GM23338 (cell line): Measurements from ENCODE around the gene IFITM10. TPM values are rescaled to one million over a fixed set of nuclear protein-coding genes. Genes with fewer than 3 reads are reported as not detected.

ENCODE experiments used
- ATAC-seq: fragments of 200-7000 bp; cut with Tn5 transposase; 3 replicates; pipeline ENCODE4 v1.9.1; 2020
- DNase-seq: peaks from one replicate; pipeline ENCODE4 v3.0.0-alpha.2; 2015; ENCODE audit warnings: low spot score
- H2AFZ ChIP-seq: fragments of 200-600 bp; sonication (generic); 2 replicates; pipeline ENCODE4 v1.8.0; 2016; ENCODE audit warnings: antibody characterized with exemption, mild to moderate bottlenecking, moderate library complexity
- H3F3A ChIP-seq: fragments of 200-600 bp; sonication (generic); replicated peaks from 2 replicates; pipeline ENCODE4 v1.8.0; 2017; ENCODE audit warnings: antibody characterized with exemption, mixed run types, low read depth
- H3K27ac ChIP-seq: fragments of 200-600 bp; sonication (generic); 2 replicates; pipeline ENCODE4 v1.6.1; 2016; ENCODE audit warnings: low read depth
- H3K27me3 ChIP-seq: fragments of 200-600 bp; sonication (generic); 2 replicates; pipeline ENCODE4 v1.8.0; 2016; ENCODE audit warnings: mild to moderate bottlenecking, mixed run types, moderate library complexity; ENCODE audit not compliant: insufficient read depth
- H3K36me3 ChIP-seq: fragments of 200-600 bp; sonication (generic); 2 replicates; pipeline ENCODE4 v1.8.0; 2016; ENCODE audit warnings: mild to moderate bottlenecking; ENCODE audit not compliant: insufficient read depth
- H3K4me1 ChIP-seq: fragments of 200-600 bp; sonication (generic); 2 replicates; pipeline ENCODE4 v1.8.0; 2016; ENCODE audit warnings: mild to moderate bottlenecking, moderate library complexity; ENCODE audit not compliant: insufficient read depth
- H3K4me2 ChIP-seq: fragments of 200-600 bp; sonication (generic); 2 replicates; pipeline ENCODE4 v1.7.1; 2017; ENCODE audit warnings: mixed run types
- H3K4me3 ChIP-seq: fragments of 200-600 bp; sonication (generic); 2 replicates; pipeline ENCODE4 v1.6.1; 2016; ENCODE audit warnings: mixed run types
- H3K79me2 ChIP-seq: fragments of 200-600 bp; sonication (generic); replicated peaks from 2 replicates; pipeline ENCODE4 v1.8.0; 2017; ENCODE audit warnings: mild to moderate bottlenecking; ENCODE audit not compliant: insufficient read depth
- H3K9me2 ChIP-seq: fragments of 200-600 bp; sonication (generic); 2 replicates; pipeline ENCODE4 v1.8.0; 2017; ENCODE audit not compliant: insufficient read depth
- H4K20me1 ChIP-seq: fragments of 200-600 bp; sonication (generic); replicated peaks from 2 replicates; pipeline ENCODE4 v1.8.0; 2017; ENCODE audit warnings: mild to moderate bottlenecking; ENCODE audit not compliant: insufficient read depth
- H3K27ac Mint-ChIP-seq: 2 replicates; pipeline ENCODE4 v1.8.0; 2020; ENCODE audit warnings: inconsistent platforms, mild to moderate bottlenecking, moderate library complexity, mixed read lengths
- H3K27me3 Mint-ChIP-seq: 3 replicates; pipeline ENCODE4 v1.8.0; 2022; ENCODE audit warnings: low read depth, mild to moderate bottlenecking, moderate library complexity, mixed read lengths, inconsistent platforms; ENCODE audit not compliant: insufficient read depth, poor library complexity
- H3K36me3 Mint-ChIP-seq: 3 replicates; pipeline ENCODE4 v1.8.0; 2021; ENCODE audit warnings: low read depth, mild to moderate bottlenecking, inconsistent platforms, moderate library complexity, mixed read lengths
- H3K4me1 Mint-ChIP-seq: 3 replicates; pipeline ENCODE4 v1.8.0; 2020; ENCODE audit warnings: mild to moderate bottlenecking, inconsistent platforms, mixed read lengths
- H3K4me3 Mint-ChIP-seq: 3 replicates; pipeline ENCODE4 v1.8.0; 2021; ENCODE audit warnings: moderate library complexity, mild to moderate bottlenecking, inconsistent platforms, mixed read lengths
- H3K9me3 Mint-ChIP-seq: 3 replicates; pipeline ENCODE4 v1.8.0; 2020; ENCODE audit warnings: moderate library complexity, mild to moderate bottlenecking, inconsistent platforms, mixed read lengths
- CREB1 ChIP-seq: fragments of 250-450 bp; sonication (Bioruptor Pico); IDR thresholded peaks from 2 replicates; pipeline ENCODE4 v1.5.0; 2020; ENCODE audit warnings: low read depth, mild to moderate bottlenecking, moderate library complexity
- EZH2 ChIP-seq: fragments of 200-600 bp; sonication (generic); IDR thresholded peaks from one replicate; pipeline ENCODE4 v1.8.0; 2017; ENCODE audit warnings: antibody characterized with exemption, mild to moderate bottlenecking, low read depth; ENCODE audit not compliant: unreplicated experiment
- EZH2phosphoT487 ChIP-seq: fragments of 200-600 bp; sonication (generic); IDR thresholded peaks from one replicate; pipeline ENCODE4 v1.8.1; 2018; ENCODE audit warnings: antibody characterized with exemption; ENCODE audit not compliant: unreplicated experiment
- JUNB ChIP-seq: IDR thresholded peaks from one replicate; pipeline ENCODE4 v1.6.1; 2016; ENCODE audit warnings: antibody characterized with exemption; ENCODE audit not compliant: unreplicated experiment
- NANOG ChIP-seq: IDR thresholded peaks from 2 replicates; pipeline ENCODE4 v1.6.1; 2016; ENCODE audit warnings: antibody characterized with exemption, borderline replicate concordance
- POLR2AphosphoS5 ChIP-seq: IDR thresholded peaks from 2 replicates; pipeline ENCODE4 v1.6.1; 2016; ENCODE audit warnings: antibody characterized with exemption, low read depth
- STAT1 ChIP-seq: IDR thresholded peaks from one replicate; pipeline ENCODE4 v1.6.1; 2016; ENCODE audit warnings: antibody characterized with exemption; ENCODE audit not compliant: unreplicated experiment
- ZNF114 ChIP-seq: fragments of 250-450 bp; sonication (Bioruptor Pico); IDR thresholded peaks from 2 replicates; pipeline ENCODE4 v1.5.0; 2020; ENCODE audit warnings: mild to moderate bottlenecking, moderate library complexity
- ZNF331 ChIP-seq: fragments of 250-450 bp; sonication (Bioruptor Pico); IDR thresholded peaks from 2 replicates; pipeline ENCODE4 v1.5.0; 2020; ENCODE audit warnings: low read depth, mild to moderate bottlenecking, moderate library complexity
- polyA plus RNA-seq: library from polyadenylated mRNA; unstranded; fragments of >200 nt; fragmentation: Nextera tagmentation; extraction: Ambion mirVana; gene quantifications from 2 replicates; pipeline ENCODE4 v1.2.1, GENCODE V29; 2016
- total RNA-seq: library from RNA; depleted of rRNA; stranded (reverse); fragments of >200 nt; shearing (Covaris generic); gene quantifications from 2 replicates; pipeline ENCODE4 v1.2.3, GENCODE V29; 2014
- TF ChIP-seq, protein P1 (sequence below): fragments of 250-450 bp; sonication (Bioruptor Pico); IDR thresholded peaks from 2 replicates; pipeline ENCODE4 v1.5.0; 2020; ENCODE audit warnings: mild to moderate bottlenecking, moderate library complexity
- TF ChIP-seq, protein P2 (sequence below), 2 experiments: fragments of 200-600 bp in 1 of 2; sonication (generic) in 1 of 2; conservative IDR thresholded peaks; 2 replicates each; pipeline versions ENCODE4 v1.5.1 to v1.6.1; 2016 to 2017; ENCODE audit warnings: antibody characterized with exemption in 2 of 2, low read depth in 2 of 2, mild to moderate bottlenecking in 2 of 2, moderate library complexity in 1 of 2
- TF ChIP-seq, protein P3 (sequence below): IDR thresholded peaks from one replicate; pipeline ENCODE4 v1.6.1; 2018; ENCODE audit warnings: antibody characterized with exemption; ENCODE audit not compliant: unreplicated experiment
- TF ChIP-seq, protein P4 (sequence below): IDR thresholded peaks from 2 replicates; pipeline ENCODE4 v1.6.1; 2016; ENCODE audit warnings: antibody characterized with exemption

Gene IFITM10
- total and polyA plus RNA-seq, 2 experiments from 2014 or later, result 0.06 TPM; not detected in 1

DNA sequence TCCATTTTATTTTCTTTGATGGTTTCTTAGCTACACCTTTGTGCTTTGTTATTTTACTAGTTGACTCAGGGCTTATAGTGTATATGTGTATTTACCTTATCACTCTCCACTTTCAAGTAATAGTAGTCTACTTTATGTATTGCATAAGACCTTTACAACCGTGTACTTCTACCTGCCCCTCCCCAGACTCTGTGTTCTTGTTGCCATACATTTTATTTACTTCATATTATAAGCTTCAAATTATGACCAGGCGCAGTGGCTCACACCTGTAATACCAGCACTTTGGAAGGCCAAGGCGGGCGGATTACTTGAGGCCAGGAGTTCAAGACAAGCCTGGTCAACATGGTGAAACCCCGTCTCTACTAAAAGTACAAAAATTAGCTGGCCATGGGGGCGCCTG lies 41.5 kb upstream of the IFITM10 start:
- Mint-ChIP-seq H3K36me3 (no peaks in the 10 kb centered on the region), H3K4me3 (no peak overlapping the region), H3K9me3 (no peaks in the 10 kb centered on the region), H3K27ac (no peak overlapping the region), H3K27me3 (peaks cover 3% of the 10 kb centered on the region), H3K4me1 (no peaks in the 10 kb centered on the region)
- Histone ChIP-seq H3K36me3 (no peaks in the 10 kb centered on the region), H3K27ac (no peak overlapping the region), H3K4me3 (no peak overlapping the region), H3F3A (no peaks in the 10 kb centered on the region), H3K4me1 (no peaks in the 10 kb centered on the region), H3K9me2 (no peaks in the 10 kb centered on the region), H4K20me1 (no peaks in the 10 kb centered on the region), H2AFZ (no peak overlapping the region), H3K79me2 (no peaks in the 10 kb centered on the region), H3K4me2 (no peak overlapping the region), H3K27me3 (no peaks in the 10 kb centered on the region)
- TF ChIP-seq EZH2 (no peak), ZNF114 (CRISPR knock-in tag) (no peak), ZNF331 (no peak), POLR2AphosphoS5 (no peak), NANOG (no peak), STAT1 (no peak), EZH2phosphoT487 (no peak), CREB1 (CRISPR knock-in tag) (no peak), JUNB (no peak)
- TF ChIP-seq, protein P1, sequence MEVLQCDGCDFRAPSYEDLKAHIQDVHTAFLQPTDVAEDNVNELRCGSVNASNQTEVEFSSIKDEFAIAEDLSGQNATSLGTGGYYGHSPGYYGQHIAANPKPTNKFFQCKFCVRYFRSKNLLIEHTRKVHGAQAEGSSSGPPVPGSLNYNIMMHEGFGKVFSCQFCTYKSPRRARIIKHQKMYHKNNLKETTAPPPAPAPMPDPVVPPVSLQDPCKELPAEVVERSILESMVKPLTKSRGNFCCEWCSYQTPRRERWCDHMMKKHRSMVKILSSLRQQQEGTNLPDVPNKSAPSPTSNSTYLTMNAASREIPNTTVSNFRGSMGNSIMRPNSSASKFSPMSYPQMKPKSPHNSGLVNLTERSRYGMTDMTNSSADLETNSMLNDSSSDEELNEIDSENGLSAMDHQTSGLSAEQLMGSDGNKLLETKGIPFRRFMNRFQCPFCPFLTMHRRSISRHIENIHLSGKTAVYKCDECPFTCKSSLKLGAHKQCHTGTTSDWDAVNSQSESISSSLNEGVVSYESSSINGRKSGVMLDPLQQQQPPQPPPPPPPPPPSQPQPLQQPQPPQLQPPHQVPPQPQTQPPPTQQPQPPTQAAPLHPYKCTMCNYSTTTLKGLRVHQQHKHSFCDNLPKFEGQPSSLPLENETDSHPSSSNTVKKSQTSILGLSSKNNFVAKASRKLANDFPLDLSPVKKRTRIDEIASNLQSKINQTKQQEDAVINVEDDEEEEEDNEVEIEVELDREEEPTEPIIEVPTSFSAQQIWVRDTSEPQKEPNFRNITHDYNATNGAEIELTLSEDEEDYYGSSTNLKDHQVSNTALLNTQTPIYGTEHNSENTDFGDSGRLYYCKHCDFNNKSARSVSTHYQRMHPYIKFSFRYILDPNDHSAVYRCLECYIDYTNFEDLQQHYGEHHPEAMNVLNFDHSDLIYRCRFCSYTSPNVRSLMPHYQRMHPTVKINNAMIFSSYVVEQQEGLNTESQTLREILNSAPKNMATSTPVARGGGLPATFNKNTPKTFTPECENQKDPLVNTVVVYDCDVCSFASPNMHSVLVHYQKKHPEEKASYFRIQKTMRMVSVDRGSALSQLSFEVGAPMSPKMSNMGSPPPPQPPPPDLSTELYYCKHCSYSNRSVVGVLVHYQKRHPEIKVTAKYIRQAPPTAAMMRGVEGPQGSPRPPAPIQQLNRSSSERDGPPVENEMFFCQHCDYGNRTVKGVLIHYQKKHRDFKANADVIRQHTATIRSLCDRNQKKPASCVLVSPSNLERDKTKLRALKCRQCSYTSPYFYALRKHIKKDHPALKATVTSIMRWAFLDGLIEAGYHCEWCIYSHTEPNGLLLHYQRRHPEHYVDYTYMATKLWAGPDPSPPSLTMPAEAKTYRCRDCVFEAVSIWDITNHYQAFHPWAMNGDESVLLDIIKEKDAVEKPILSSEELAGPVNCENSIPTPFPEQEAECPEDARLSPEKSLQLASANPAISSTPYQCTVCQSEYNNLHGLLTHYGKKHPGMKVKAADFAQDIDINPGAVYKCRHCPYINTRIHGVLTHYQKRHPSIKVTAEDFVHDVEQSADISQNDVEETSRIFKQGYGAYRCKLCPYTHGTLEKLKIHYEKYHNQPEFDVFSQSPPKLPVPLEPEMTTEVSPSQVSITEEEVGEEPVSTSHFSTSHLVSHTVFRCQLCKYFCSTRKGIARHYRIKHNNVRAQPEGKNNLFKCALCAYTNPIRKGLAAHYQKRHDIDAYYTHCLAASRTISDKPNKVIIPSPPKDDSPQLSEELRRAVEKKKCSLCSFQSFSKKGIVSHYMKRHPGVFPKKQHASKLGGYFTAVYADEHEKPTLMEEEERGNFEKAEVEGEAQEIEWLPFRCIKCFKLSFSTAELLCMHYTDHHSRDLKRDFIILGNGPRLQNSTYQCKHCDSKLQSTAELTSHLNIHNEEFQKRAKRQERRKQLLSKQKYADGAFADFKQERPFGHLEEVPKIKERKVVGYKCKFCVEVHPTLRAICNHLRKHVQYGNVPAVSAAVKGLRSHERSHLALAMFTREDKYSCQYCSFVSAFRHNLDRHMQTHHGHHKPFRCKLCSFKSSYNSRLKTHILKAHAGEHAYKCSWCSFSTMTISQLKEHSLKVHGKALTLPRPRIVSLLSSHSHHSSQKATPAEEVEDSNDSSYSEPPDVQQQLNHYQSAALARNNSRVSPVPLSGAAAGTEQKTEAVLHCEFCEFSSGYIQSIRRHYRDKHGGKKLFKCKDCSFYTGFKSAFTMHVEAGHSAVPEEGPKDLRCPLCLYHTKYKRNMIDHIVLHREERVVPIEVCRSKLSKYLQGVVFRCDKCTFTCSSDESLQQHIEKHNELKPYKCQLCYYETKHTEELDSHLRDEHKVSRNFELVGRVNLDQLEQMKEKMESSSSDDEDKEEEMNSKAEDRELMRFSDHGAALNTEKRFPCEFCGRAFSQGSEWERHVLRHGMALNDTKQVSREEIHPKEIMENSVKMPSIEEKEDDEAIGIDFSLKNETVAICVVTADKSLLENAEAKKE (CRISPR knock-in tag), result no peak
- TF ChIP-seq, protein P2, sequence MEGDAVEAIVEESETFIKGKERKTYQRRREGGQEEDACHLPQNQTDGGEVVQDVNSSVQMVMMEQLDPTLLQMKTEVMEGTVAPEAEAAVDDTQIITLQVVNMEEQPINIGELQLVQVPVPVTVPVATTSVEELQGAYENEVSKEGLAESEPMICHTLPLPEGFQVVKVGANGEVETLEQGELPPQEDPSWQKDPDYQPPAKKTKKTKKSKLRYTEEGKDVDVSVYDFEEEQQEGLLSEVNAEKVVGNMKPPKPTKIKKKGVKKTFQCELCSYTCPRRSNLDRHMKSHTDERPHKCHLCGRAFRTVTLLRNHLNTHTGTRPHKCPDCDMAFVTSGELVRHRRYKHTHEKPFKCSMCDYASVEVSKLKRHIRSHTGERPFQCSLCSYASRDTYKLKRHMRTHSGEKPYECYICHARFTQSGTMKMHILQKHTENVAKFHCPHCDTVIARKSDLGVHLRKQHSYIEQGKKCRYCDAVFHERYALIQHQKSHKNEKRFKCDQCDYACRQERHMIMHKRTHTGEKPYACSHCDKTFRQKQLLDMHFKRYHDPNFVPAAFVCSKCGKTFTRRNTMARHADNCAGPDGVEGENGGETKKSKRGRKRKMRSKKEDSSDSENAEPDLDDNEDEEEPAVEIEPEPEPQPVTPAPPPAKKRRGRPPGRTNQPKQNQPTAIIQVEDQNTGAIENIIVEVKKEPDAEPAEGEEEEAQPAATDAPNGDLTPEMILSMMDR (conservative IDR thresholded peaks at IDR 0.05; ENCODE audit: low read depth in 2 of 2), result no peak
- TF ChIP-seq, protein P3, sequence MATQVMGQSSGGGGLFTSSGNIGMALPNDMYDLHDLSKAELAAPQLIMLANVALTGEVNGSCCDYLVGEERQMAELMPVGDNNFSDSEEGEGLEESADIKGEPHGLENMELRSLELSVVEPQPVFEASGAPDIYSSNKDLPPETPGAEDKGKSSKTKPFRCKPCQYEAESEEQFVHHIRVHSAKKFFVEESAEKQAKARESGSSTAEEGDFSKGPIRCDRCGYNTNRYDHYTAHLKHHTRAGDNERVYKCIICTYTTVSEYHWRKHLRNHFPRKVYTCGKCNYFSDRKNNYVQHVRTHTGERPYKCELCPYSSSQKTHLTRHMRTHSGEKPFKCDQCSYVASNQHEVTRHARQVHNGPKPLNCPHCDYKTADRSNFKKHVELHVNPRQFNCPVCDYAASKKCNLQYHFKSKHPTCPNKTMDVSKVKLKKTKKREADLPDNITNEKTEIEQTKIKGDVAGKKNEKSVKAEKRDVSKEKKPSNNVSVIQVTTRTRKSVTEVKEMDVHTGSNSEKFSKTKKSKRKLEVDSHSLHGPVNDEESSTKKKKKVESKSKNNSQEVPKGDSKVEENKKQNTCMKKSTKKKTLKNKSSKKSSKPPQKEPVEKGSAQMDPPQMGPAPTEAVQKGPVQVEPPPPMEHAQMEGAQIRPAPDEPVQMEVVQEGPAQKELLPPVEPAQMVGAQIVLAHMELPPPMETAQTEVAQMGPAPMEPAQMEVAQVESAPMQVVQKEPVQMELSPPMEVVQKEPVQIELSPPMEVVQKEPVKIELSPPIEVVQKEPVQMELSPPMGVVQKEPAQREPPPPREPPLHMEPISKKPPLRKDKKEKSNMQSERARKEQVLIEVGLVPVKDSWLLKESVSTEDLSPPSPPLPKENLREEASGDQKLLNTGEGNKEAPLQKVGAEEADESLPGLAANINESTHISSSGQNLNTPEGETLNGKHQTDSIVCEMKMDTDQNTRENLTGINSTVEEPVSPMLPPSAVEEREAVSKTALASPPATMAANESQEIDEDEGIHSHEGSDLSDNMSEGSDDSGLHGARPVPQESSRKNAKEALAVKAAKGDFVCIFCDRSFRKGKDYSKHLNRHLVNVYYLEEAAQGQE, result no peak
- TF ChIP-seq, protein P4, sequence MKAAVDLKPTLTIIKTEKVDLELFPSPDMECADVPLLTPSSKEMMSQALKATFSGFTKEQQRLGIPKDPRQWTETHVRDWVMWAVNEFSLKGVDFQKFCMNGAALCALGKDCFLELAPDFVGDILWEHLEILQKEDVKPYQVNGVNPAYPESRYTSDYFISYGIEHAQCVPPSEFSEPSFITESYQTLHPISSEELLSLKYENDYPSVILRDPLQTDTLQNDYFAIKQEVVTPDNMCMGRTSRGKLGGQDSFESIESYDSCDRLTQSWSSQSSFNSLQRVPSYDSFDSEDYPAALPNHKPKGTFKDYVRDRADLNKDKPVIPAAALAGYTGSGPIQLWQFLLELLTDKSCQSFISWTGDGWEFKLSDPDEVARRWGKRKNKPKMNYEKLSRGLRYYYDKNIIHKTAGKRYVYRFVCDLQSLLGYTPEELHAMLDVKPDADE, result no peak
- DNase-seq (no peak), ATAC-seq (no peak)
